ENCODE data around the gene TMEM8B. TPM values are rescaled to one million over a fixed set of nuclear protein-coding genes. Genes with fewer than 3 reads are reported as not detected.

TMEM8B gene
- polyA plus RNA-seq, 1 donor (not counting 4 experiments of a cell fraction or from before 2014, with no cell fraction given): 1.3 TPM

- FAIRE-seq: no peak
- TF ChIP-seq EZH2 (IDR thresholded peaks at IDR 0.05; ENCODE audit: low read length) (no peak), CTCF (optimal IDR thresholded peaks at IDR 0.05 in 1 of 3, IDR thresholded peaks at IDR 0.05 in 1 of 3, conservative IDR thresholded peaks at IDR 0.05 in 1 of 3; ENCODE audit: extremely low read depth in 1 of 3, insufficient read depth in 2 of 3, low read length in 3 of 3) (no peak)
- dilution Hi-C loops (cut with MboI; ENCODE audit: extremely low pct_ligation_motif_present, low sequenced_read_pairs): no loop called here
Measured at GRCh38 chr9:35834260-35835215, 5.5 kb downstream of the TMEM8B start.

GRCh38 chr9:35835216-35835632 lies 6.2 kb downstream of the TMEM8B start:
- no peak overlapping the region for H3K9ac ChIP-seq (ENCODE audit: control insufficient read depth, extremely low read depth, insufficient read depth, low read length)
- DNase-seq (ENCODE audit: low read depth, low spot score): no peak
- dilution Hi-C loops (cut with MboI; ENCODE audit: extremely low pct_ligation_motif_present, low sequenced_read_pairs): no loop called here
- no peaks in the 10 kb centered on the region for H3K9me3 ChIP-seq (ENCODE audit: control insufficient read depth, low read depth, low read length)
- H3K9me1 ChIP-seq (ENCODE audit: control insufficient read depth, extremely low read depth, insufficient read depth, low read length): no peaks in the 10 kb centered on the region
- H3K27me3 ChIP-seq (ENCODE audit: control insufficient read depth, extremely low read depth, insufficient read depth, low read length): no peaks in the 10 kb centered on the region
- no peak overlapping the region for H3K4me2 ChIP-seq (ENCODE audit: control insufficient read depth, extremely low read depth, insufficient read depth, low read depth, low read length)
- TF ChIP-seq CTCF (optimal IDR thresholded peaks at IDR 0.05 in 1 of 3, IDR thresholded peaks at IDR 0.05 in 1 of 3, conservative IDR thresholded peaks at IDR 0.05 in 1 of 3; ENCODE audit: extremely low read depth in 1 of 3, insufficient read depth in 2 of 3, low read length in 3 of 3) (peak; percentile 56 to 79 (median 69)), EZH2 (IDR thresholded peaks at IDR 0.05; ENCODE audit: low read length) (no peak)
- peak; percentile 72 for FAIRE-seq
- no peaks in the 10 kb centered on the region for H3K36me3 ChIP-seq (ENCODE audit: control insufficient read depth in 2 of 2, extremely low read depth in 1 of 2, insufficient read depth in 2 of 2, low read length in 2 of 2)
- H3K4me3 ChIP-seq (ENCODE audit: control insufficient read depth in 2 of 3, extremely low read depth in 1 of 3, insufficient read depth in 2 of 3, low read depth in 1 of 3, low read length in 3 of 3): no peak overlapping the region
- no peaks in the 10 kb centered on the region for H4K20me1 ChIP-seq (ENCODE audit: control insufficient read depth, extremely low read depth, insufficient read depth, low read length)
- H3K27ac ChIP-seq (ENCODE audit: control insufficient read depth, insufficient read depth, low read length): no peak overlapping the region
- H3K79me2 ChIP-seq (ENCODE audit: control insufficient read depth, insufficient read depth, low read length): no peaks in the 10 kb centered on the region
- H3K4me1 ChIP-seq (ENCODE audit: control insufficient read depth, extremely low read depth, insufficient read depth, low read length): no peaks in the 10 kb centered on the region
- no peak overlapping the region for H2AFZ ChIP-seq (ENCODE audit: control insufficient read depth, low read length)

More at GRCh38 chr9:35834260-35835215, 5.5 kb downstream of the TMEM8B start:
- Histone ChIP-seq H4K20me1 (ENCODE audit: control insufficient read depth, extremely low read depth, insufficient read depth, low read length) (no peaks in the 10 kb centered on the region), H3K4me1 (ENCODE audit: control insufficient read depth, extremely low read depth, insufficient read depth, low read length) (peaks cover 2% of the 10 kb centered on the region), H2AFZ (ENCODE audit: control insufficient read depth, low read length) (no peak overlapping the region), H3K79me2 (ENCODE audit: control insufficient read depth, insufficient read depth, low read length) (no peaks in the 10 kb centered on the region), H3K27me3 (ENCODE audit: control insufficient read depth, extremely low read depth, insufficient read depth, low read length) (no peaks in the 10 kb centered on the region), H3K36me3 (ENCODE audit: control insufficient read depth in 2 of 2, extremely low read depth in 1 of 2, insufficient read depth in 2 of 2, low read length in 2 of 2) (no peaks in the 10 kb centered on the region), H3K9ac (ENCODE audit: control insufficient read depth, extremely low read depth, insufficient read depth, low read length) (no peak overlapping the region), H3K27ac (ENCODE audit: control insufficient read depth, insufficient read depth, low read length) (no peak overlapping the region), H3K4me3 (ENCODE audit: control insufficient read depth in 2 of 3, extremely low read depth in 1 of 3, insufficient read depth in 2 of 3, low read depth in 1 of 3, low read length in 3 of 3) (no peak overlapping the region), H3K4me2 (ENCODE audit: control insufficient read depth, extremely low read depth, insufficient read depth, low read depth, low read length) (no peak overlapping the region), H3K9me3 (ENCODE audit: control insufficient read depth, low read depth, low read length) (no peaks in the 10 kb centered on the region), H3K9me1 (ENCODE audit: control insufficient read depth, extremely low read depth, insufficient read depth, low read length) (no peaks in the 10 kb centered on the region)
- no peak for DNase-seq (ENCODE audit: low read depth, low spot score)
